H7 (cell line): ENCODE data around the gene HSD17B14. TPM values are rescaled to one million over a fixed set of nuclear protein-coding genes. Genes with fewer than 3 reads are reported as not detected.
"Not testable (repeated sequence)": the region's sequence is repeated elsewhere in the genome, so short reads cannot be mapped to it uniquely, and the experiment has no call there.

ENCODE experiments used
- DNase-seq: peaks from one replicate; pipeline ENCODE4 v3.0.0; 2012
- H3K27me3 ChIP-seq: 2 replicates; pipeline ENCODE4 v1.6.0; 2011; ENCODE audit warnings: mild to moderate bottlenecking, low read length; ENCODE audit not compliant: control insufficient read depth, insufficient read depth
- H3K36me3 ChIP-seq: replicated peaks from 2 replicates; pipeline ENCODE4 v1.5.1; 2011; ENCODE audit warnings: low read length; ENCODE audit not compliant: control insufficient read depth, insufficient read depth
- H3K4me3 ChIP-seq: 2 replicates; pipeline ENCODE4 v1.5.1; 2011; ENCODE audit warnings: low read depth, mild to moderate bottlenecking, control low read depth, low read length, moderate library complexity; ENCODE audit not compliant: insufficient read depth
- total RNA-seq: library from RNA; depleted of rRNA; stranded (reverse); fragments of >200 nt; shearing (Covaris generic); gene quantifications from 2 replicates; pipeline ENCODE4 v1.2.3, GENCODE V29; 2014; rRNA removed

Gene HSD17B14
- 9.9 and 18.0 TPM in 2 replicates for total RNA-seq

DNA sequence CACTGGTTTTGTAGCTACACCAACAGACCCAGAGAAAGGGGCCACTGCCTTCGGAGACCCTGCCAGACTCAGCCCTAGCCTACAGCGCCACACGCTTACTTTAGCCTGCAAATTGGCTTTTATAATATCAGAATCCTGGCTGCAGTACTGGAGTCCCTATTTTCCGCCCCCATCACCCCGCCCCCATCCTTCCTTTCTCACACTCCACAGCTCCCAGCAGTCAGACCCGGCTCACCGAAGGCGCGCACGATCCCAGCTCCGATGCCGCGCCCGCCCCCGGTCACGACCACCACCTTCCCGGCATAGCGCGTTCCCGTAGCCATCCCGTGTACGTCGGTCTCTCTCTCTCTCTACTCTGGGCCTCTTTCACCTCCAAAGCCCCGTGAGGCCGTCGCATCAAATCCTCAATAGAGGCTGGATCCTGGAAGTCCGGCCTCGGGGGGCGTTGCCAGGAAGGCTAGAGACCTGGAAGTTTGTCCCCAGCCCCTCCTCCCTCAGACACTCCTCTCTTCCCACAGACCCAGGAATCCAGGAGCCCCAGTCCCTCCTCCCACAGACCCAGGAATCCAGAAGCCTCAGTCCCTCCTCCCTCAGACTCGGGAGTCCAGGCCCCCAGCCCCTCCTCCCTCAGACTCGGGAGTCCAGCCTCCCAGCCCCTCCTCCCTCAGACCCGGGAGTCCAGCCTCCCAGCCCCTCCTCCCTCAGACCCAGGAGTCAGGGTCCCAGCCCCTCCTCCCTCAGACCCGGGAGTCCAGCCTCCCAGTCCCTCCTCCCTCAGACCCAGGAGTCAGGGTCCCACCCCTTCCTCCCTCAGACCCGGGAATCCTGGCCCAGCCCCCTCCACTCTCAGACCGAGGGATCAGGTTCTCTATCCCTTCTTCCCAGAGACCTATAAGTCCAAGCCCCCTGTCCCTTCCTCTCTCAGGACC lies at the start of gene HSD17B14:
Gene HSD17B14 (minus strand): TSS at position 403 of the 929 bp plus-strand sequence. CDS start 80 bp downstream, at position 323.
- Histone ChIP-seq H3K4me3 (peak within 1 kb of the TSS; percentile 65), H3K27me3 (no peaks in the 10 kb centered on the region), H3K36me3 (no peaks in the 10 kb centered on the region)
- peak; percentile 89 for DNase-seq

DNA sequence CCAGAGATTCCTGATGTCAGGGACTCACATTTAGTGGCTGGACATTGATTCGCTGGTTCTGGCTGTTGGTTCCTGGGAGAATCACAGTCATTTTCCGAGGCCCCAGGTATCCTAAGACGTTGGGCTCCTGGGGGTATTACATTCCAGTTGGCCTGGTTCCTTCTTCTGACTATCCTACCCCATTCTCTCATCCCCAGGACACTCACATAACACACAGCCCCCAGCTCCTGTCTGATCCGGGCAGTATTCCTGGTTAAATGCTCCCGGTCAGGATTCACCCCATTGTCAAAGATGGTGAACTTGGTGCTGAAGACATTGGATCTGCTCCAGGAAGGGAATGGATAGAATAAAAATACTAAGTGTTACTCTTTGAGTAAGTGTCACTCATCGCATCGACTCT lies 47.4 kb upstream of the HSD17B14 start:
- H3K4me3 ChIP-seq, result no peak overlapping the region

DNA sequence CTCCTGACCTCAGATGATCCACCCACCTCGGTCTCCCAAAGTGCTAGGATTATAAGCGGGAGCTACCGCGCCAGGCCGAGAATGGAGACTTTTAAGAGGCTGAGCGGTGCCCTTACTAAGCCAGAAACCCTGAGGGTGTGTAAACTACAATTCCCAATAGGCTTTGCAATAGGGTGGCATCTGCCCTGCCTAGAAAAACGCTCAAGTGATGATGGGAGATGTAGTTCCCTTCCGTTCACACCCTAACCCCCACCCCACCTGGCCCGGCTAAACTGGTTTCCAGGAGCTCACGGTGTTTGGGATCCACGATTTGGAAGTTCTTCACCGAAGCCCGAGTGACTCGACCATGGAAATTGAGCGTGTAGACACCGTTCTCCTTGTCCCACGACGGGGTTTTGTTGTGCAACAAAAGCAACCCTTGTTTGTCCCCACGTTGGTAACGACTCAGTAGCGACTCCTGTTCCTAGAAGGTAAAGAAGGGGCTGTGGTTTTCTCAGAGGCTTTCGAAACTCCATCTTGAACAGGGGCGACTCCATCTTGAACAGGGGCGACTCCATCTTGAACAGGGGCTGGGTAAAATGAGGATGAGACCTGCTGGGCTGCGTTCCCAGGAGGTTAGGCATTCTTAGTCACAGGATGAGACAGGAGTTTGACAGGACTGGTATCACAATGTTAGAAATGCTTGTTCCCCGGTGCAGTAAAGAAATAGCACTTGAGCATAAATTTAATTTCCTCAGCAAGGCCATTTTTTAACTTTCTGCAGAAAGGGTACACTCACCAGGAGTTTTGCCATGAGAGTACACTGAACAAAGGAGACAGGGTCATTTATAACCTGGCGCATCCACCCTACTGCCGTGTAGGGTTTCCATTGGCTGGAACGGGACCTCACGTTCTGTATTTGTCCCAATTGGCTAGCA lies 45.7 kb upstream of the HSD17B14 start:
- H3K36me3 ChIP-seq, result no peaks in the 10 kb centered on the region
- DNase-seq, result peak; percentile 81
- H3K4me3 ChIP-seq, result no peak overlapping the region
- H3K27me3 ChIP-seq, result no peaks in the 10 kb centered on the region; the same call in 1 of the 2 replicates

More for the DNA sequence above, 47.4 kb upstream of the HSD17B14 start:
- no peak for DNase-seq
- H3K36me3 ChIP-seq, result no peaks in the 10 kb centered on the region
- H3K27me3 ChIP-seq, result no peaks in the 10 kb centered on the region; the same call in 1 of the 2 replicates

DNA sequence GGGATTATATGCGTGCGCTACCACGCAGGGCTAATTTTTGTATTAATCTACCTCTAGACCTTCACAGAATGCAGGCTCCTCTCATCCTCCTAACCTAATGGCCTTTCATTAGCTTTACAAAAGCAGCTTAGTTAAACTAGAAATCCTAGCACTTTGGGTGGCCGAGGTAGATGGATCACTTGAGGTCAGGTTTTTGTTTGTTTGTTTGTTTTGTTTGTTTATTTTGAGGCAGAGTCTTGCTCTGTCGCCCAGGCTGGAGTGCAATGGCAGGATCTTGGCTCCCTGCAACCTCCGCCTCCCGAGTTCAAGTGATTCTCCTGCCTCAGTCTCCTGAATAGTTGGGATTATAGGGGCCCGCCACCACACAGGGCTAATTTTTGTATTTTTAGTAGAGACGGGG lies 43.4 kb upstream of the HSD17B14 start:
- H3K4me3 ChIP-seq, H3K36me3 ChIP-seq, H3K27me3 ChIP-seq: not testable (repeated sequence)
- peak; percentile 4 for DNase-seq

DNA sequence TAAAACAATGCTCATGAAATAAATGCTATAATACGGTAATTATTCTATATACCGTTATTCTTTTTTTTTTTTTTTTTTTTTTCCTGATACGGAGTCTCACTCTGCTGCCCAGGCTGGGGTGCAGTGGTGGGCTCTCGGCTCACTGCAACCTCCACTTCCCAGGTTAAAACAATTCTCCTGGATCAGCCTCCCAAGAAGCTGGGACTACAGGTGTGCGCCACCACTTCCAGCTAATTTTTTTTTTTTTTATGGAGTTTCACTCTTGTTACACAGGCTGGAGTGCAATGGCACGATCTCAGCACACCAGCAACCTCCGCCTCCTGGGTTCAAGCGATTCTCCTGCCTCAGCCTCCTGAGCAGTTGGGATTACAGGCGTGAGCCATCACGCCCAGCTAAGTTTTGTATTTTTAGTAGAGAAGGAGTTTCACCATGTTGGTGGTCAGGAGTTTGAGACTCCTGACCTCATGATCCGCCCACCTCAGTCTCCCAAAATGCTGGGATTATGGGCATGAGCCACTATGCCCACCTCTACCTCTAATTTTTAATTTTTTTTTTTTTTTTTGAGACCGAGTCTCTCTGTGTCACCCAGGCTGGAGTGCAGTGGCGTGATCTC lies 42.8 kb upstream of the HSD17B14 start:
- Histone ChIP-seq H3K27me3 (no peaks in the 10 kb centered on the region; the same call in 1 of the 2 replicates), H3K36me3 (peaks cover 11% of the 10 kb centered on the region), H3K4me3 (no peak overlapping the region)
- DNase-seq, result no peak

DNA sequence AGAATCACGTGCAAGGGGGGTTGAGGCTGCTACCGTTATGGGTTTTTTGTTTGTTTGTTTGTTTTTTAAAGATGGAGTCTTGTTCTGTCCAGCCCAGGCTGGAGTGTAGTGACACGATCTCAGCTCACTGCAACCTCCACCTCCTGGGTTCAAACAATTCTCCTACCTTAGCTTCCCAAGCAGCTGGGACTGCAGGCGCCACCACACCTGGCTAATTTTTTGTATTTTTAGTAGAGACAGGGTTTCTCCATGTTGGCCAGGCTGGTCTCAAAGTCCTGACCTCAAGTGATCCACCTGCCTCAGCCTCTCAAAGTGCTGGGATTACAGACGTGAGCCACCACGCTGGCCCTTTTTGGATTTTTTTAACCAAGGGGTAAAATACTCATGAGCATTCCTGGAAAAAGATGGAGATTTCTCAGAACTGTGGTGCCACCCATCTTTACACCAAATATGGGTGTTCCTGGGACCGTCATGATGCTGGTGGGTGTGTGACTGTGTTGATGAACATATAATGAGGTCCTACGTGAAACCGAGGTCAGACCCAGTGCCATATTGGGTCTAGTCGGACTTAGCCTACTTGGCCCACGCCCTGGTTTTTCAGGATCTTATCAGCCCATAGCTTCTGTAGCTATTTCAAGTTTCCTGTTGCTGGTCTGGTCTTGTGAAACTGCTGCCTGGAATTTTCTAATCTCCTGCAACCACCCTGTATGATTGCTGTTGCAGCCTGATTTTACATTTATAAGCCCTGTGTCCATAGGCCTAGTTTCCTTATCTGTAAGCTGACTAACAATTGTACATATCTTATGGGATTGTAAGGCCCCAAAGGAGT lies 42.1 kb upstream of the HSD17B14 start:
- no peaks in the 10 kb centered on the region for H3K27me3 ChIP-seq
- no peak overlapping the region for H3K4me3 ChIP-seq
- peak; percentile 10 for DNase-seq
- H3K36me3 ChIP-seq, result peaks cover 18% of the 10 kb centered on the region

DNA sequence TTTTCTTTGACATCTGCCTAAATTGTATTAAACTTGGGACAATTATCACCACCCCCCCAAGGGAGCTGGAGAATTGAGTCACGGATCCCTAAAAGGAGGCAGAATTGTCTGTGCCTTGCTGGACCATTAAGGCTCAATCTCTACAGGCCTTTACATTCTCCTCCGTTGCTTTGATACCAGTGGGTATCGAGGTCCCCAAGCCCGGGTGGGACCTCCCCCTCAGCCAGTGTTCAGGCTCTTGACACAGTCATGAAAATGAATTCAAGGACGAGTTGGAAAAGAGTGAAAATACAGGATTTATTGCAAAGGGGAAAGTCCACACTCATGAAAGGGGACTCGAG lies 41.5 kb upstream of the HSD17B14 start:
- Histone ChIP-seq H3K4me3 (no peak overlapping the region), H3K27me3 (no peaks in the 10 kb centered on the region), H3K36me3 (peaks cover 20% of the 10 kb centered on the region)
- DNase-seq, result peak; percentile 10

DNA sequence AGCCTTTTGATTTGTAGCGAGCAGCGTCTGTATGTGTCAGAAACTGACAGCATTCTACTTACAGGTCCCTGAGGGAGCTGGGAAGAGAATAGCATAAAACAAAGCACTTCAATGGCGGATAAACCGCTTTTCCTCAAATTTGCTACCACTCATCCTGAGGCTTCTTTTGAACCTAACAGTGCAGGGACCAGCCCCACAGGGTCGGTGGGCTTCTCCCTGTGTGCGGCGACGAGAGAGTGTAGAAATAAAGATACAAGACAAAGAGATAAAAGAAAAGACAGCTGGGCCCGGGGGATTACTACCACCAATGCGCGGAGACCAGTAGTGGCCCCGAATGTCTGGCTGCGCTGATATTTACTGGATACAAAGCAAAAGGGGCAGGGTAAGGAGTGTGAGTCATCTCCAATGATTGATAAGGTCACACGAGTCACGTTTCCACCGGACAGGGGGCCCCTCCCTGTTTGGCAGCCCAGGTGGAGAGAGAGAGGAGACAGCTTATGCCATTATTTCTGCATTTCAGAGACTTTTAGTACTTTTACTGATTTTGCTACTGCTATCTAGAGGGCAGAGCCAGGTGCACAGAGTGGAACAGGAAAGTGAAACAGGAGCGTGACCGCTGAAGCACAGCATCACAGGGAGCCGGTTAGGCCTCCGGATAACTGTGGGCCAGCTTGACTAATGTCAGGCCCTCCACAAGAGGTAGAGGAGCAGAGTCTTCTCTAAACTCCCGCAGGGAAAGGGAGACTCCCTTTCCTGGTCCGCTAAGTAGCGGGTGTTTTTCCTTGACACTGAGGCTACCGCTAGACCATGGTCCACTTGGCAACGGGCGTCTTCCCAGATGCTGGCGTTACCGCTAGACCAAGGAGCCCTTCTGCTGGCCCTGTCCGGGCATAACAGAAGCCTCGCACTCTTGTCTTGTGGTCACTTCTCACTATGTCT lies 40.0 kb upstream of the HSD17B14 start:
- not testable (repeated sequence) for DNase-seq, H3K4me3 ChIP-seq, H3K27me3 ChIP-seq
- H3K36me3 ChIP-seq, result peaks cover 20% of the 10 kb centered on the region

DNA sequence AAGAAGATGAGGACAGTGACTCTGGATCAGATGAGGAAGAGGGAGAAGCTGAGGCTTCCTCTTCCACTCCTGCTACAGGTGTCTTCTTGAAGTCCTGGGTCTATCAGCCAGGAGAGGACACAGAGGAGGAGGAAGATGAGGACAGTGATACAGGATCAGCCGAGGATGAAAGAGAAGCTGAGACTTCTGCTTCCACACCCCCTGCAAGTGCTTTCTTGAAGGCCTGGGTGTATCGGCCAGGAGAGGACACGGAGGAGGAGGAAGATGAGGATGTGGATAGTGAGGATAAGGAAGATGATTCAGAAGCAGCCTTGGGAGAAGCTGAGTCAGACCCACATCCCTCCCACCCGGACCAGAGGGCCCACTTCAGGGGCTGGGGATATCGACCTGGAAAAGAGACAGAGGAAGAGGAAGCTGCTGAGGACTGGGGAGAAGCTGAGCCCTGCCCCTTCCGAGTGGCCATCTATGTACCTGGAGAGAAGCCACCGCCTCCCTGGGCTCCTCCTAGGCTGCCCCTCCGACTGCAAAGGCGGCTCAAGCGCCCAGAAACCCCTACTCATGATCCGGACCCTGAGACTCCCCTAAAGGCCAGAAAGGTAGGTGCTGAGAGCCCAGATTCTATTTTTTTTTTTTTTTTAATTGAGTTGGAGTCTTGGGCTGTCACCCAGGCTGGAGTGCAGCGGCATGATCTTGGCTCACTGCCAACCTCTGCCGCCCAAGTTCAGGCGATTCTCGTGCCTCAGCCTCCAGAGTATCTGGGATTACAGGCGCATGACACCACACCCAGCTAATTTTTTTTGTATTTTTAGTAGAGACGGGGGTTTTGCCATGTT lies 38.2 kb upstream of the HSD17B14 start:
- no peak for DNase-seq
- Histone ChIP-seq H3K27me3 (no peaks in the 10 kb centered on the region), H3K4me3 (no peak overlapping the region; the same call in 1 of the 2 replicates), H3K36me3 (peaks cover 20% of the 10 kb centered on the region)

DNA sequence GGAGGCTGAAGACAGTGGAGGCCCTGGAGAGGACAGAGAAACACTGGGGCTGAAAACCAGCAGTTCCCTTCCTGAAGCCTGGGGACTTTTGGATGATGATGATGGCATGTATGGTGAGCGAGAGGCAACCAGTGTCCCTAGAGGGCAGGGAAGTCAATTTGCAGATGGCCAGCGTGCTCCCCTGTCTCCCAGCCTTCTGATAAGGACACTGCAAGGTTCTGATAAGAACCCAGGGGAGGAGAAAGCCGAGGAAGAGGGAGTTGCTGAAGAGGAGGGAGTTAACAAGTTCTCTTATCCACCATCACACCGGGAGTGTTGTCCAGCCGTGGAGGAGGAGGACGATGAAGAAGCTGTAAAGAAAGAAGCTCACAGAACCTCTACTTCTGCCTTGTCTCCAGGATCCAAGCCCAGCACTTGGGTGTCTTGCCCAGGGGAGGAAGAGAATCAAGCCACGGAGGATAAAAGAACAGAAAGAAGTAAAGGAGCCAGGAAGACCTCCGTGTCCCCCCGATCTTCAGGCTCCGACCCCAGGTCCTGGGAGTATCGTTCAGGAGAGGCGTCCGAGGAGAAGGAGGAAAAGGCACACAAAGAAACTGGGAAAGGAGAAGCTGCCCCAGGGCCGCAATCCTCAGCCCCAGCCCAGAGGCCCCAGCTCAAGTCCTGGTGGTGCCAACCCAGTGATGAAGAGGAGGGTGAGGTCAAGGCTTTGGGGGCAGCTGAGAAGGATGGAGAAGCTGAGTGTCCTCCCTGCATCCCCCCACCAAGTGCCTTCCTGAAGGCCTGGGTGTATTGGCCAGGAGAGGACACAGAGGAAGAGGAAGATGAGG lies 37.4 kb upstream of the HSD17B14 start:
- DNase-seq, result no peak
- Histone ChIP-seq H3K4me3 (peak overlapping the region; percentile 97), H3K27me3 (no peaks in the 10 kb centered on the region), H3K36me3 (peaks cover 20% of the 10 kb centered on the region)

DNA sequence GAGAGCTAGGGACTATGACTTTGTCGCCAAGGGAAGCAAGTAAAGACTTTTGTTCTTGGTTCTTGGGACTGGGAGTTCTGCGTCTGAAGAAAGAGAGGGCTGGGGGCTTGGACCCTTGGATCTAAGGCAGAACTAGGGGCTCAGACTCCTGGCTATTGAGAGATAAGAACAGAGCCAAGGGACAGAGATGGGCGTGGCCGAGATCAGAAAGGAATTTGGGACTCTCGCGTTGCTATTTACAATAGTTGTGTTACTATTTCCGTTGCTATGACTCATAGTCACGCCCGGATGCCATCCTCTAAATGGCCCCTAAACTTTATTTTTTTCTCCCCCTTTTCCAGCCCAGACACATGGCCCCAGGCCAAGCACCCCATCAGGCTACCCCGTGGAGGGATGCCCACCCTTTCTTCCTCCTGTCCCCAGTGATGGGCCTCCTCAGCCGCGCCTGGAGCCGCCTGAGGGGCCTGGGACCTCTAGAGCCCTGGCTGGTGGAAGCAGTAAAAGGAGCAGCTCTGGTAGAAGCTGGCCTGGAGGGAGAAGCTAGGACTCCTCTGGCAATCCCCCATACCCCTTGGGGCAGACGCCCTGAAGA lies 36.7 kb upstream of the HSD17B14 start:
- Histone ChIP-seq H3K36me3 (peaks cover 20% of the 10 kb centered on the region), H3K27me3 (no peaks in the 10 kb centered on the region), H3K4me3 (peak overlapping the region; percentile 97)
- DNase-seq, result peak; percentile 88
